ENCODE data around the gene REEP1. TPM values are rescaled to one million over a fixed set of nuclear protein-coding genes. Genes with fewer than 3 reads are reported as not detected.
"Not testable (repeated sequence)": the region's sequence is repeated elsewhere in the genome, so short reads cannot be mapped to it uniquely, and the experiment has no call there.

The REEP1 gene
- total and polyA plus RNA-seq, 2 donors (not counting 1 experiment from before 2014, with no cell fraction given): not detected

DNA sequence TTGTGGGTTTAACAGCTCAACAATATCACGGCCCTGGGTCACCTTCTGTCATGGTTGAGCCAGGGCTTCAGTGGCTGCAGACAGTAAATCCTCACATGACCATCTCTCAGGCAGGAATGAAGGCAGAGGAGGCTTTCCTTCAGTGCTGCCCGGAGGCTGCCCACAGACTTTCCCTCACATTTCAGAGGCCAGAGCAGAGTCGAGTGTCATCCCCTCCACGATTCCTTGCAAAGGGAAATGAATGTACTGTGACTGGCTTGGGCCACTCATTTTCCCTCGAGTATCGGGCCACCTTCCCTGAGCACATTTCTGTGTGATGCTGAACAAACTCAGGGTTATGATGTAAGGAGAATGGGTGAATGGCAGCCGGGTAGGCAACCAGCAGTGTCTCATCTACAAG is 10.0 kb upstream of the REEP1 start:
- Mint-ChIP-seq H3K9me3 (ENCODE audit: insufficient read depth) (no peaks in the 10 kb centered on the region), H3K27ac (no peak overlapping the region), H3K27me3 (peaks cover 34% of the 10 kb centered on the region), H3K4me3 (no peak overlapping the region), H3K4me1 (no peaks in the 10 kb centered on the region)
- no peaks in the 10 kb centered on the region for H3K36me3 ChIP-seq (replicated peaks in 1 of 2; ENCODE audit: control extremely low read depth in 1 of 2, control insufficient read depth in 1 of 2, extremely low read depth in 1 of 2, insufficient read depth in 2 of 2, low read length in 1 of 2)
- H3K4me3 ChIP-seq (ENCODE audit: control extremely low read depth in 1 of 5, extremely low read depth in 1 of 5, insufficient read depth in 1 of 5, low read depth in 2 of 5, low read length in 4 of 5): no peak overlapping the region
- ATAC-seq (ENCODE audit: low read depth): no peak
- H3K79me2 ChIP-seq (ENCODE audit: control insufficient read depth, insufficient read depth, low read length): no peaks in the 10 kb centered on the region
- no peak overlapping the region for H2AFZ ChIP-seq (ENCODE audit: insufficient read depth, low read depth, low read length, poor library complexity, severe bottlenecking)
- WGBS (ENCODE audit: insufficient coverage): 93% methylated on average over 5 of the region's 7 CpGs
- no peak overlapping the region for H3K9ac ChIP-seq (ENCODE audit: low read length)
- H3K27ac ChIP-seq (ENCODE audit: low read length in 2 of 2): no peak overlapping the region
- ChIA-PET POLR2A (no interaction called here), CTCF (no interaction called here)
- peaks cover 0 to 8% (median 0%) of the 10 kb centered on the region in 3 donors for H3K9me3 ChIP-seq (ENCODE audit: control extremely low read depth in 1 of 3, control insufficient read depth in 2 of 3, insufficient read depth in 1 of 3, low read length in 2 of 3)
- no peaks in the 10 kb centered on the region for H4K20me1 ChIP-seq (ENCODE audit: control insufficient read depth, insufficient read depth, low read length, poor library complexity, severe bottlenecking)
- H3K4me2 ChIP-seq (replicated peaks; ENCODE audit: low read depth, low read length, poor library complexity, severe bottlenecking): no peak overlapping the region
- no peak for DNase-seq
- no peak for TF ChIP-seq EZH2 (IDR thresholded peaks at IDR 0.05; ENCODE audit: borderline replicate concordance, insufficient read depth, low read depth, low read length, poor library complexity, severe bottlenecking)
- TF ChIP-seq, protein P1, sequence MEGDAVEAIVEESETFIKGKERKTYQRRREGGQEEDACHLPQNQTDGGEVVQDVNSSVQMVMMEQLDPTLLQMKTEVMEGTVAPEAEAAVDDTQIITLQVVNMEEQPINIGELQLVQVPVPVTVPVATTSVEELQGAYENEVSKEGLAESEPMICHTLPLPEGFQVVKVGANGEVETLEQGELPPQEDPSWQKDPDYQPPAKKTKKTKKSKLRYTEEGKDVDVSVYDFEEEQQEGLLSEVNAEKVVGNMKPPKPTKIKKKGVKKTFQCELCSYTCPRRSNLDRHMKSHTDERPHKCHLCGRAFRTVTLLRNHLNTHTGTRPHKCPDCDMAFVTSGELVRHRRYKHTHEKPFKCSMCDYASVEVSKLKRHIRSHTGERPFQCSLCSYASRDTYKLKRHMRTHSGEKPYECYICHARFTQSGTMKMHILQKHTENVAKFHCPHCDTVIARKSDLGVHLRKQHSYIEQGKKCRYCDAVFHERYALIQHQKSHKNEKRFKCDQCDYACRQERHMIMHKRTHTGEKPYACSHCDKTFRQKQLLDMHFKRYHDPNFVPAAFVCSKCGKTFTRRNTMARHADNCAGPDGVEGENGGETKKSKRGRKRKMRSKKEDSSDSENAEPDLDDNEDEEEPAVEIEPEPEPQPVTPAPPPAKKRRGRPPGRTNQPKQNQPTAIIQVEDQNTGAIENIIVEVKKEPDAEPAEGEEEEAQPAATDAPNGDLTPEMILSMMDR (IDR thresholded peaks at IDR 0.05): no peak
- H3K4me1 ChIP-seq (ENCODE audit: control insufficient read depth in 2 of 2, insufficient read depth in 2 of 2, low read length in 2 of 2): no peaks in the 10 kb centered on the region
- intact Hi-C loops (cut with micrococcal nuclease): no loop called here
- peaks cover 0 to 9% (median 2%) of the 10 kb centered on the region in 4 experiments for H3K27me3 ChIP-seq (replicated peaks in 1 of 4; ENCODE audit: control extremely low read depth in 1 of 4, control insufficient read depth in 3 of 4, insufficient read depth in 4 of 4, low read length in 3 of 4)

DNA sequence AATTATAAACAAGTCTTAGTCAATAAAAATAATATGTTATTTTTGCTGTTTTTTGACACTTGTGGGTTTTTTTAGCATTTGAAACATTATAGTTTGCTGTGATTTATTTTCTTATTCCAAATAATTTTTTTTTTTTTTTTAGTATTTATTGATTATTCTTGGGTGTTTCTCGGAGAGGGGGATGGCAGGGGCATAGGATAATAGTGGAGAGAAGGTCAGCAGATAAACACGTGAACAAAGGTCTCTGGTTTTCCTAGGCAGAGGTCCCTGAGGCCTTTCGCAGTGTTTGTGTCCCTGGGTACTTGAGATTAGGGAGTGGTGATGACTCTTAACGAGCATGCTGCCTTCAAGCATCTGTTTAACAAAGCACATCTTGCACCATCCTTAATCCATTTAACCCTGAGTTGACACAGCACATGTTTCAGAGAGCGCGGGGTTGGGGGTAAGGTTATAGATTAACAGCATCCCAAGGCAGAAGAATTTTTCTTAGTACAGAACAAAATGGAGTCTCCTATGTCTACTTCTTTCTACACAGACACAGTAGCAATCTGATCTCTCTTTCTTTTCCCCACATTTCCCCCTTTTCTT is 8.5 kb upstream of the REEP1 start:
- H3K36me3 ChIP-seq (replicated peaks in 1 of 2; ENCODE audit: control extremely low read depth in 1 of 2, control insufficient read depth in 1 of 2, extremely low read depth in 1 of 2, insufficient read depth in 2 of 2, low read length in 1 of 2); H3K27ac ChIP-seq (ENCODE audit: low read length in 2 of 2); H4K20me1 ChIP-seq (ENCODE audit: control insufficient read depth, insufficient read depth, low read length, poor library complexity, severe bottlenecking); ATAC-seq (ENCODE audit: low read depth); H3K9ac ChIP-seq (ENCODE audit: low read length); H3K4me1 Mint-ChIP-seq; DNase-seq; H3K4me1 ChIP-seq (ENCODE audit: control insufficient read depth in 2 of 2, insufficient read depth in 2 of 2, low read length in 2 of 2); H3K9me3 Mint-ChIP-seq (ENCODE audit: insufficient read depth); intact Hi-C loops (cut with micrococcal nuclease); CTCF ChIA-PET; H3K4me2 ChIP-seq (replicated peaks; ENCODE audit: low read depth, low read length, poor library complexity, severe bottlenecking); H3K4me3 ChIP-seq (ENCODE audit: control extremely low read depth in 1 of 5, extremely low read depth in 1 of 5, insufficient read depth in 1 of 5, low read depth in 2 of 5, low read length in 4 of 5); H3K4me3 Mint-ChIP-seq; POLR2A ChIA-PET; H3K27ac Mint-ChIP-seq; H2AFZ ChIP-seq (ENCODE audit: insufficient read depth, low read depth, low read length, poor library complexity, severe bottlenecking); H3K79me2 ChIP-seq (ENCODE audit: control insufficient read depth, insufficient read depth, low read length): not testable (repeated sequence)
- H3K27me3 Mint-ChIP-seq: peaks cover 42% of the 10 kb centered on the region
- Histone ChIP-seq H3K27me3 (replicated peaks in 1 of 4; ENCODE audit: control extremely low read depth in 1 of 4, control insufficient read depth in 3 of 4, insufficient read depth in 4 of 4, low read length in 3 of 4) (peaks cover 0 to 12% (median 5%) of the 10 kb centered on the region in 4 experiments), H3K9me3 (ENCODE audit: control extremely low read depth in 1 of 3, control insufficient read depth in 2 of 3, insufficient read depth in 1 of 3, low read length in 2 of 3) (peaks cover 0 to 14% (median 6%) of the 10 kb centered on the region in 3 donors)
- no CpG with 5 or more reads among the region's 6 CpGs for WGBS (ENCODE audit: insufficient coverage)

All from B cell (primary cell).